Vagina (tissue), 2 donors: ENCODE measurements around the gene RNF135.
"Not testable (repeated sequence)": the region's sequence is repeated elsewhere in the genome, so short reads cannot be mapped to it uniquely, and the experiment has no call there.

Experiments used
- POLR2A ChIP-seq, 2 donors: fragments of 450-650 bp; IDR thresholded peaks; one replicate each; pipeline ENCODE4 v1.6.1; 2017; ENCODE audit warnings: antibody characterized with exemption in 2 of 2, mild to moderate bottlenecking in 2 of 2, moderate library complexity in 2 of 2
- TF ChIP-seq, protein P1 (sequence below), 3 experiments: fragments of 450-650 bp in 2 of 3; fragments of 200-600 bp in 1 of 3; sonication (generic) in 1 of 3; IDR thresholded peaks; one replicate each; pipeline ENCODE4 v1.5.1; 2017 to 2019; ENCODE audit warnings: antibody characterized with exemption in 3 of 3, mild to moderate bottlenecking in 2 of 3, moderate library complexity in 2 of 3

DNA sequence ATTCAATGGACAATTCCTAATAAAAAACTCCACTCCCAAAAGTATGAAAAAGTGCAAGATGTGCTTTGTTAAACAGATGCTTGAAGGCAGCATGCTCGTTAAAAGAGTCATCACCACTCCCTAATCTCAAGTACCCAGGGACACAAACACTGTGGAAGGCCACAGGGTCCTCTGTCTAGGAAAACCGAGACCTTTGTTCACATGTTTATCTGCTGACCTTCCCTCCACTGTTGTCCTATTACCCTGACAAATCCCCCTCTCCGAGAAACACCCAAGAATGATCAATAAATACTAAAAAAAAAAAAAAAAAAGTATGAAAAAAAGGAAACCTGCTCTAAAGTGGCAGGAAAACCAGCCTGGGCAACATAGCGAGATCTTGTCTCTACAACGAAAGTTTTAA is 64.8 kb downstream of the RNF135 start:
- not testable (repeated sequence) for TF ChIP-seq POLR2A (IDR thresholded peaks at IDR 0.05)
- TF ChIP-seq, protein P1, sequence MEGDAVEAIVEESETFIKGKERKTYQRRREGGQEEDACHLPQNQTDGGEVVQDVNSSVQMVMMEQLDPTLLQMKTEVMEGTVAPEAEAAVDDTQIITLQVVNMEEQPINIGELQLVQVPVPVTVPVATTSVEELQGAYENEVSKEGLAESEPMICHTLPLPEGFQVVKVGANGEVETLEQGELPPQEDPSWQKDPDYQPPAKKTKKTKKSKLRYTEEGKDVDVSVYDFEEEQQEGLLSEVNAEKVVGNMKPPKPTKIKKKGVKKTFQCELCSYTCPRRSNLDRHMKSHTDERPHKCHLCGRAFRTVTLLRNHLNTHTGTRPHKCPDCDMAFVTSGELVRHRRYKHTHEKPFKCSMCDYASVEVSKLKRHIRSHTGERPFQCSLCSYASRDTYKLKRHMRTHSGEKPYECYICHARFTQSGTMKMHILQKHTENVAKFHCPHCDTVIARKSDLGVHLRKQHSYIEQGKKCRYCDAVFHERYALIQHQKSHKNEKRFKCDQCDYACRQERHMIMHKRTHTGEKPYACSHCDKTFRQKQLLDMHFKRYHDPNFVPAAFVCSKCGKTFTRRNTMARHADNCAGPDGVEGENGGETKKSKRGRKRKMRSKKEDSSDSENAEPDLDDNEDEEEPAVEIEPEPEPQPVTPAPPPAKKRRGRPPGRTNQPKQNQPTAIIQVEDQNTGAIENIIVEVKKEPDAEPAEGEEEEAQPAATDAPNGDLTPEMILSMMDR (IDR thresholded peaks at IDR 0.05) = not testable (repeated sequence)
